ACC112 (cell line): Measurements from ENCODE around the gene EEF1AKMT1.

Experiments
- H2AFZ ChIP-seq: fragments of 200-600 bp; sonication (generic); one replicate; pipeline ENCODE4 v1.6.0; 2017; ENCODE audit warnings: antibody characterized with exemption, low read length; ENCODE audit not compliant: unreplicated experiment
- H3K27ac ChIP-seq: fragments of 200-600 bp; sonication (generic); 2 replicates; pipeline ENCODE4 v1.5.1; 2014; ENCODE audit warnings: low read depth, mild to moderate bottlenecking, antibody characterized with exemption, low read length, moderate library complexity
- H3K27me3 ChIP-seq: fragments of 200-600 bp; sonication (generic); 2 replicates; pipeline ENCODE4 v1.6.1; 2014; ENCODE audit warnings: mild to moderate bottlenecking, antibody characterized with exemption, low read length, moderate library complexity, mixed read lengths; ENCODE audit not compliant: insufficient read depth
- H3K36me3 ChIP-seq: fragments of 200-600 bp; sonication (generic); 2 replicates; pipeline ENCODE4 v1.6.1; 2016; ENCODE audit warnings: mild to moderate bottlenecking, antibody characterized with exemption, low read length, moderate library complexity, mixed read lengths; ENCODE audit not compliant: insufficient read depth
- H3K4me1 ChIP-seq: fragments of 200-600 bp; sonication (generic); one replicate; pipeline ENCODE4 v1.6.1; 2016; ENCODE audit warnings: low read length, mixed read lengths; ENCODE audit not compliant: insufficient read depth, unreplicated experiment, control insufficient read depth
- H3K4me3 ChIP-seq: fragments of 200-600 bp; sonication (generic); 2 replicates; pipeline ENCODE4 v1.5.1; 2014; ENCODE audit warnings: mild to moderate bottlenecking, low read depth, low read length
- H3K79me2 ChIP-seq: fragments of 200-600 bp; sonication (generic); one replicate; pipeline ENCODE4 v1.6.0; 2016; ENCODE audit warnings: low read length; ENCODE audit not compliant: control insufficient read depth, unreplicated experiment, insufficient read depth

EEF1AKMT1 gene

DNA sequence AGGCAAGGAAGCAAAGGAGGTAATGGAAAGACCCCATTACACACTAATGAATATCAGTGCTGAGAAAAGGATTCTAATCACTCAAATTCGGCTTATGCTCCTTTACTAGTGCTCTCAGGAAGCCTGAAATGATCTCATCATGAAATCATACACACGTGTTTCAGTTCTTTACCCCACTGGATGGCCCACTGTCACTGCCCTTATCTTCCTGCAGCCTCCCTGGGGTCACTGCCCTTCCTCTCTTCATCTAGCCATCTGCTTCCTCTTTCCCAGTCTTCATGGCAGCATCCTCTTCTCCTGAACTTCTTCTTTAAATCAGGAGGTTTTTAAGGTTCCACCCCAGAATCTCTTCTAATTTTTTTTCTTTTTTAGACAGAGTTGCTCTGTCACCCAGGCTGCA lies 27.9 kb upstream of the EEF1AKMT1 start:
- peaks cover 17% of the 10 kb centered on the region for H3K4me1 ChIP-seq
- H3K36me3 ChIP-seq, result peaks cover under 1% of the 10 kb centered on the region; the same call in 1 of the 2 replicates
- H2AFZ ChIP-seq, result no peak overlapping the region
- H3K79me2 ChIP-seq, result no peaks in the 10 kb centered on the region
- no peak overlapping the region for H3K4me3 ChIP-seq
- no peak overlapping the region for H3K27ac ChIP-seq
- no peaks in the 10 kb centered on the region for H3K27me3 ChIP-seq

DNA sequence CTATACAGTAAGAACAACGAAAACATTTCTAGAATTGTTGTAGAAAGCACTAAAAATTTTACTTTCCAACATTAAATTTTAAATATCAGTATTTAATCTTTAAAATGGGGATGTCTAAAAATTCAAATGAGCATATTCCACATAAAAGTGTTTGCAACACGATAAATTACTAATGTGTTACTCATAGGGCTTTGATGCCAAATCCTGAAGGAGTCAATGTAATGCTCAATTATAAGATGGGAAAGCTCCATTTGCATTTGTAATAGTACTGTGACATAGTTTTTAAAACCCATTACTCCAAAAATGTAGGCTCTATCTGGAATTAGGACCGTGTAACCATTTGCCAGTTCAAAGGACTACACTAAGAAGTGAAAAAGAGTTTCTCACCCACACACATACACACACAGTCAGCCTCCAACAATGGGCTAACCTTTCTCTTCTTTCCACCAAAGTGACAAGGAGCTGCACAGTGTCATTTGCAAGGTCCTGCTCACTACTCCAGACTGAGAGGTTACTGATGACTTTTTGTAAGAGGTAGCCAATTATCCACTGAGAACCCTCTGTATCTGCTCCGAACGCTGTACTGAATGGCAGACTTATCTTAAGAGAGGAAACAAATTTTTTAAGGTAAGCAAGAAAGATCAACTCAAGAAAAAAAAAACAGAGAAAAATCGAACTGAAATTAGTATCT lies 26.1 kb upstream of the EEF1AKMT1 start:
- Histone ChIP-seq H3K27ac (no peak overlapping the region), H3K36me3 (peaks cover 10% of the 10 kb centered on the region; the same call in 1 of the 2 replicates), H3K4me3 (no peak overlapping the region), H3K79me2 (no peaks in the 10 kb centered on the region), H2AFZ (no peak overlapping the region), H3K27me3 (no peaks in the 10 kb centered on the region), H3K4me1 (peaks cover 19% of the 10 kb centered on the region)

DNA sequence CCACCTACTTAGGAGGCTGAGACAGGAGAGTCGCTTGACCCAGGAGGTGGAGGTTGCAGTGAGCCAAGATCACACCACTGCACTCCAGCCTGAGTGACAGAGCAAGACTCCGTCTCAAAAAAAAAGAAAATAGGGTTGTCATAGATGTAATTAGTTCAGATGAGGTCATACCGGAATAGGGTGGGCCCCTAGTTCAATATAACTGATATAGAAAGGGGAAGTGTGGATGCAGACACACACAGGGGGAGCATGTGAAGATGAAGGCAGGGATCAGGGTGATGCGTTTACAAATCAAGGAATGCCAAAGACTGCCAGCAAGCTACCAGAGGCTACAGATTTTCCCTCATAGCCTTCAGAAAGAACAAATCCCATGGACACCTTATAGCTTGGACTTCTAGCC lies 24.3 kb upstream of the EEF1AKMT1 start:
- peaks cover 14% of the 10 kb centered on the region; the same call in 1 of the 2 replicates for H3K36me3 ChIP-seq

GRCh38 chr13:20796791-20797508 lies 23.2 kb upstream of the EEF1AKMT1 start:
- Histone ChIP-seq H3K4me3 (no peak overlapping the region), H3K27ac (peak overlapping the region; percentile 8), H3K27me3 (no peaks in the 10 kb centered on the region), H3K79me2 (no peaks in the 10 kb centered on the region), H2AFZ (no peak overlapping the region), H3K36me3 (peaks cover 14% of the 10 kb centered on the region; the same call in 1 of the 2 replicates), H3K4me1 (peaks cover 19% of the 10 kb centered on the region)

More for the DNA sequence above, 24.3 kb upstream of the EEF1AKMT1 start:
- H3K4me3 ChIP-seq, result no peak overlapping the region
- H3K27me3 ChIP-seq, result no peaks in the 10 kb centered on the region
- peaks cover 19% of the 10 kb centered on the region for H3K4me1 ChIP-seq
- H3K27ac ChIP-seq, result no peak overlapping the region
- H2AFZ ChIP-seq, result no peak overlapping the region
- no peaks in the 10 kb centered on the region for H3K79me2 ChIP-seq

DNA sequence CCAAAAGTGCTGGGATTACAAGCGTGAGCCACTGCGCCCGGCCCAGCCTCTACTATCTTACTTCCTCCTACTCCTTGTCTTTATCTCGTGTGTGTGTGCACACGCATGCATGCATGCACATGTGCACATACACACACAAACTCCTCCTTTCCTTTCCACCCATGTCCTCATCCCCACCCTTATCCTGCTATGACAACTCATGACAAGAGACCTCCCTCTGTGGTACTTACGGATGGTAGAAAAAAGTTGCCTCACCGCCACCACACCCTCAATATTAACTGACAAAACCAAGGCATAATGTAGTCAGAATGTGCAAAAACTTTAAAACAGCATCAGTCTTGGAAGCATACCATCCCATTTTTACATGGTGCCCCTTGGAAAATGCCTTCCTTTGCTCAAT lies 15.9 kb upstream of the EEF1AKMT1 start:
- Histone ChIP-seq H3K27ac (no peak overlapping the region), H2AFZ (no peak overlapping the region), H3K79me2 (no peaks in the 10 kb centered on the region), H3K4me1 (peaks cover 20% of the 10 kb centered on the region), H3K27me3 (no peaks in the 10 kb centered on the region), H3K36me3 (peaks cover 6% of the 10 kb centered on the region; the same call in 1 of the 2 replicates), H3K4me3 (no peak overlapping the region)

- no peak overlapping the region for H2AFZ ChIP-seq
- H3K4me1 ChIP-seq, result peaks cover 20% of the 10 kb centered on the region
- peaks cover 5% of the 10 kb centered on the region for H3K36me3 ChIP-seq
- H3K27me3 ChIP-seq, result no peaks in the 10 kb centered on the region
- H3K4me3 ChIP-seq, result no peak overlapping the region
- H3K27ac ChIP-seq, result no peak overlapping the region
- H3K79me2 ChIP-seq, result no peaks in the 10 kb centered on the region
Observed at GRCh38 chr13:20788312-20788711, 14.6 kb upstream of the EEF1AKMT1 start.

GRCh38 chr13:20787180-20787579 lies 13.4 kb upstream of the EEF1AKMT1 start:
- H3K36me3 ChIP-seq, result peaks cover 9% of the 10 kb centered on the region
- H2AFZ ChIP-seq, result no peak overlapping the region
- no peak overlapping the region for H3K4me3 ChIP-seq
- no peaks in the 10 kb centered on the region for H3K79me2 ChIP-seq
- no peaks in the 10 kb centered on the region for H3K27me3 ChIP-seq
- peaks cover 20% of the 10 kb centered on the region for H3K4me1 ChIP-seq
- no peak overlapping the region for H3K27ac ChIP-seq

- Histone ChIP-seq H3K4me3 (no peak overlapping the region), H2AFZ (no peak overlapping the region), H3K79me2 (no peaks in the 10 kb centered on the region), H3K27me3 (no peaks in the 10 kb centered on the region), H3K27ac (no peak overlapping the region), H3K36me3 (peaks cover 9% of the 10 kb centered on the region), H3K4me1 (no peaks in the 10 kb centered on the region)
Observed at GRCh38 chr13:20782116-20782708, 8.5 kb upstream of the EEF1AKMT1 start.

GRCh38 chr13:20780317-20780716 lies 6.6 kb upstream of the EEF1AKMT1 start:
- Histone ChIP-seq H3K27ac (no peak overlapping the region), H3K4me3 (no peak overlapping the region), H3K36me3 (peaks cover 7% of the 10 kb centered on the region), H3K4me1 (no peaks in the 10 kb centered on the region), H2AFZ (no peak overlapping the region), H3K27me3 (no peaks in the 10 kb centered on the region), H3K79me2 (no peaks in the 10 kb centered on the region)

- H3K27ac ChIP-seq, result no peak overlapping the region
- no peaks in the 10 kb centered on the region for H3K4me1 ChIP-seq
- H3K79me2 ChIP-seq, result no peaks in the 10 kb centered on the region
- H3K27me3 ChIP-seq, result no peaks in the 10 kb centered on the region
- no peak overlapping the region for H2AFZ ChIP-seq
- no peak overlapping the region for H3K4me3 ChIP-seq
- peaks cover 7% of the 10 kb centered on the region for H3K36me3 ChIP-seq
Observed at GRCh38 chr13:20779405-20779804, 5.6 kb upstream of the EEF1AKMT1 start.
